GM12801 (cell line): ENCODE results near the gene PTH2R.

Source experiments
- TF ChIP-seq, protein P1 (sequence below): IDR thresholded peaks from one replicate; pipeline ENCODE4 v1.5.1; 2011; ENCODE audit warnings: control low read depth; ENCODE audit not compliant: insufficient read length; ENCODE audit errors: extremely low read depth

PTH2R gene

DNA sequence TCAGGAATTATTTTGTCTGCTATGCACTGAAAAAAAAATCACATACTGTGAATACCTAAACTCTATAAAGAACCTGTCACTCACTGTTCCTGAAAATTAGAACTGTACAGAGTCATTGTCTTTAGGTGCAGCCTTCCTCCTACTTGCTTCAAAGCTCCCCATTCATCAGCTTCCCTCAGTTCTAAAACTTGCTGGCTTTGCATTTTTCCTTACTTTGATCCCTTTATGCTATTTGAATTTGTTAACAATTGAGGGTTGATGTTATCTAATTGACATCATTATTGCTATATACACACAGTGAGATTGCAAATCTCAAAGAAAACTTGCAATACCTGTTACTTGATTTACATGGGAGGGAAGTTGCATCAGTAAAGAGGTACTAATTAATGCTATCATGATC, 48.3 kb downstream of the PTH2R start:
- TF ChIP-seq, protein P1, sequence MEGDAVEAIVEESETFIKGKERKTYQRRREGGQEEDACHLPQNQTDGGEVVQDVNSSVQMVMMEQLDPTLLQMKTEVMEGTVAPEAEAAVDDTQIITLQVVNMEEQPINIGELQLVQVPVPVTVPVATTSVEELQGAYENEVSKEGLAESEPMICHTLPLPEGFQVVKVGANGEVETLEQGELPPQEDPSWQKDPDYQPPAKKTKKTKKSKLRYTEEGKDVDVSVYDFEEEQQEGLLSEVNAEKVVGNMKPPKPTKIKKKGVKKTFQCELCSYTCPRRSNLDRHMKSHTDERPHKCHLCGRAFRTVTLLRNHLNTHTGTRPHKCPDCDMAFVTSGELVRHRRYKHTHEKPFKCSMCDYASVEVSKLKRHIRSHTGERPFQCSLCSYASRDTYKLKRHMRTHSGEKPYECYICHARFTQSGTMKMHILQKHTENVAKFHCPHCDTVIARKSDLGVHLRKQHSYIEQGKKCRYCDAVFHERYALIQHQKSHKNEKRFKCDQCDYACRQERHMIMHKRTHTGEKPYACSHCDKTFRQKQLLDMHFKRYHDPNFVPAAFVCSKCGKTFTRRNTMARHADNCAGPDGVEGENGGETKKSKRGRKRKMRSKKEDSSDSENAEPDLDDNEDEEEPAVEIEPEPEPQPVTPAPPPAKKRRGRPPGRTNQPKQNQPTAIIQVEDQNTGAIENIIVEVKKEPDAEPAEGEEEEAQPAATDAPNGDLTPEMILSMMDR: no peak

DNA sequence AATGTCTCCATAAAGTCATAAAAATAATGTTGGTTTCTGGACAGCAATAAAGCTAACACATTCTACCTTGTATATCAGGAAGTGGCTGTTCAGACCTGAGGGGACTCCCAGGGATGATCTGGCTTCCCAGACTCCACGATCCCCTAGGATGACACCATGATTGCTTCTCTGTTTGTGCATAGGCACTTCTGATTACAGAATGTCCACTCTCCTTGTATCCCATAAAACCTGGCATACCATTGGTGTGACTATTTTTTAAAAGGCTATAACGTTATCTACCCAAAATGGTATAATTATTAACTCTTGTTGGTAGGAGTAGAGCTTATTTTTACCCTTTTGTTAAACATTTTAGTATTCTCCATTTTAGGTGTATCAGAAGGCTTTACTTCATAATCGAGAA, 57.1 kb downstream of the PTH2R start:
- TF ChIP-seq, protein P1: no peak

DNA sequence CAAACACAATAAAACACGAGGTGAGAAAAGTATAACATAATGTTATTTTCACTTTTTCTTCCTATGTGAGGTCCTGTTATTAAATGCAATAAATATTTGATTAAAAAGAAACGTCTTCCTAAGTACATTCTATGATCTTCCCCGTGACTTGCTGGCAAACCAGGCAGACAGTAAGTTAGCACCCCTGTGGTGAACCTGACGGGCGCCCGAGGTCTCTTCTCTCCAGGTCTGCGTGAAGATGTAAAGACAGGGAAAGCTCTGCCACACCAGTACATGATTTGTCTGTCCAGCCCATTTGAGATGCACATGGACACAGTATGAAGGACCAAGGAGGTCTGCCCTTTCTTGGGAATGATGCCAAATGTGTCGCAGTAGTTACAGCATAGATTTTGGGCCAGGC, 57.6 kb downstream of the PTH2R start:
- TF ChIP-seq, protein P1: no peak

DNA sequence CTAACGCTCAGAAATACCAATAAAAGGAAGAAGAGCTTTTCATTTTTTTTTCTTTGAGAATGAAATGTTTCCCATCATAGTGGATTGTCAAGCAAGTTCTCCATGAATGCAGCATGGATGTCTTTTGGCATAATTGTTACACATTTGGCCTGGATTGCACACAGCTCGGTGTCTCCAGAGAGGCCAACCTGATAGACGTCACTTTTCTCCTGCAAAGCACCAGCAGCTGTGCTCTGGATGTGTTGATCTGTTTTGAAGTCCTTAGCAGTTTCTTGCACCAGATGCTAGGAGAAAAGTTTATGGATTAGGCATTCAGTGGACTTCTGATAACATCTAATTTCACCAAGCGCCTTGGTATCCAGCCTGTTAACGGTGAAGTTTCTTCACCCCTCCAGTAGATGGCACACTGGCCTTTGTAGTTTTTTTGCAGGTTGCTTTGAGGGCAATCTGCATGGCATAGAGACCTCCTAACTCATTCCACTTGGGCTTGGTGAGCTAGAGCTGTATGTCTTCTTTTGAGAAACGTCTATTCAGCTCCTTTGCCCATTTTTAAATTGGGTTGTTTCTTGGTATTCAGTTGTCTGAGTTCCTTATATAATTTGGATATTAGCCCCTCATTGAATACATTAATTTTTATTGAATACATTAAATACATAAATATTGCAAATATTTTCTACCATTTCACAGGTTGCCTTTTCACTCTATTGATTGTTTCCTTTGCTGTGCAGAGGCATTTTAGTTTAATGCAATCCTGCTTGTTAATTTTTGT, 59.7 kb downstream of the PTH2R start:
- TF ChIP-seq, protein P1: no peak

DNA sequence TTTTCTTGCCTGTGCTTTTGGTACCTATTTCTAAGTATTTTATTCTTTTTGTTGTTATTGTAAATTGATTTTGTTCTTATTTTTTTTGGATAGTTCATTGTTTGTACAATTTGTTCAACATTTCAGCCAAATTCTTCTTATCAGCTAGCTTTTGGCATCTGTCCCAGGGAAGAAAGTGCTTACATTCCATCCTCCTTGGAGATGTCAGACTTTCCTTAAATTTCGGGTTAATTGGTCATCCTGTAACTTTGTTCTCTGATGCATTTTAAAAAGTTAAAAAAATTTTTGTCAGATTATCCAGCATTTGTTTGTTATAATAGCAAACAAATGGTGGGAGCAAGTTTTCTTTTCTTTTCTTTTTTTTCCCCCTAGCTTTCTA, 60.3 kb downstream of the PTH2R start:
- TF ChIP-seq, protein P1: no peak

DNA sequence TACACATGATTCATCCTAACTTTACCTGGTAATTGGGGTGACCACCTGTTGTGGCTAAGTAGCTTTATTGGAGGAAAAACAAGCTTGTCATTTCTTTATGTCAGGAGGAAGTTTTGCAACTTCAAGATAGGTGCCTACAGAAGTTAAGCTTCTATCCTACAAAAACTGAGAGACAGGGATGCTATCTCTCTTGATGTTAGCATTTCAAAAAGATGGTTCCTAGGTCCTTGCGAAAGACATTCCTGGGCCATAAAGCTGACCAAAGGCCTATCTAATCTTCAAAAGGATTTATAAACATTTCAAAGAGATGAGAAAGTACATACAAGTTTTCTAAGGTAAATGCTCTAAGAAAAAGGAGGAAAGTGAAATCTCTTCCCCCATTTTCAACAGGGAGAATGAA, 61.0 kb downstream of the PTH2R start:
- TF ChIP-seq, protein P1: no peak

DNA sequence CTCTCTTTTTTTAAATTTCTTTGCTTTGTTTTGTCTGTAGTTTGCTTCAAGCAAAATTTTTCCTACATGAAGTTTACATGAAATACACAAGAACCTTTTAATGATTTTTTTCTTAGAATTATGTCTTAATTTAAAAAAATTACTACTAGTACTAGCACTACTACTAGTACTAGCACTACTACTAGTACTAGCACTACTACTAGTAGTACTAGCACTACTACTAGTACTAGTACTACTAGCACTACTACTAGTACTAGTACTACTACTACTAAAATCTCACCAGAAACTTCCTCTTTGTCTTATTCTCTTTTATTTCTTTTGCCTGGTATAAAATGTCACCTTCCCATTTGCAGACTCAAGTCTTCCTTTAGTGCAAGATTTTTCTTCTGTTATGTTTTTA, 71.1 kb downstream of the PTH2R start:
- TF ChIP-seq, protein P1: no peak
